Stomach (tissue), 4 donors: ENCODE results near the gene ISCA2.

Source experiments
- POLR2A ChIP-seq, 4 donors: fragments of 450-650 bp; IDR thresholded peaks; one replicate each; pipeline ENCODE4 v1.6.1; 2016; ENCODE audit warnings: antibody characterized with exemption in 4 of 4, control low read depth in 2 of 4, mild to moderate bottlenecking in 1 of 4, moderate library complexity in 1 of 4
- POLR2AphosphoS5 ChIP-seq, 3 donors: sonication (generic); formaldehyde crosslinking; IDR thresholded peaks; one replicate each; pipeline ENCODE4 v1.6.1; 2016; ENCODE audit warnings: antibody characterized with exemption in 3 of 3
- TF ChIP-seq, protein P1 (sequence below), 7 experiments: fragments of 450-650 bp in 4 of 7; fragments of 200-600 bp in 3 of 7; sonication (generic) in 3 of 7; IDR thresholded peaks; one replicate each; pipeline ENCODE4 v1.5.1; 2016 to 2019; ENCODE audit warnings: antibody characterized with exemption in 7 of 7, control low read depth in 2 of 7, mild to moderate bottlenecking in 1 of 7

GRCh38 chr14:74493343-74494261, at the start of gene ISCA2:
- TF ChIP-seq, protein P1, sequence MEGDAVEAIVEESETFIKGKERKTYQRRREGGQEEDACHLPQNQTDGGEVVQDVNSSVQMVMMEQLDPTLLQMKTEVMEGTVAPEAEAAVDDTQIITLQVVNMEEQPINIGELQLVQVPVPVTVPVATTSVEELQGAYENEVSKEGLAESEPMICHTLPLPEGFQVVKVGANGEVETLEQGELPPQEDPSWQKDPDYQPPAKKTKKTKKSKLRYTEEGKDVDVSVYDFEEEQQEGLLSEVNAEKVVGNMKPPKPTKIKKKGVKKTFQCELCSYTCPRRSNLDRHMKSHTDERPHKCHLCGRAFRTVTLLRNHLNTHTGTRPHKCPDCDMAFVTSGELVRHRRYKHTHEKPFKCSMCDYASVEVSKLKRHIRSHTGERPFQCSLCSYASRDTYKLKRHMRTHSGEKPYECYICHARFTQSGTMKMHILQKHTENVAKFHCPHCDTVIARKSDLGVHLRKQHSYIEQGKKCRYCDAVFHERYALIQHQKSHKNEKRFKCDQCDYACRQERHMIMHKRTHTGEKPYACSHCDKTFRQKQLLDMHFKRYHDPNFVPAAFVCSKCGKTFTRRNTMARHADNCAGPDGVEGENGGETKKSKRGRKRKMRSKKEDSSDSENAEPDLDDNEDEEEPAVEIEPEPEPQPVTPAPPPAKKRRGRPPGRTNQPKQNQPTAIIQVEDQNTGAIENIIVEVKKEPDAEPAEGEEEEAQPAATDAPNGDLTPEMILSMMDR (IDR thresholded peaks at IDR 0.05), result no peak
- TF ChIP-seq POLR2A (IDR thresholded peaks at IDR 0.05) (no peak), POLR2AphosphoS5 (IDR thresholded peaks at IDR 0.05) (peak; percentile 25 to 68 (median 54))
